ENCODE results near the gene RBM46. TPM values are rescaled to one million over a fixed set of nuclear protein-coding genes. Genes with fewer than 3 reads are reported as not detected.

The RBM46 gene, protein sequence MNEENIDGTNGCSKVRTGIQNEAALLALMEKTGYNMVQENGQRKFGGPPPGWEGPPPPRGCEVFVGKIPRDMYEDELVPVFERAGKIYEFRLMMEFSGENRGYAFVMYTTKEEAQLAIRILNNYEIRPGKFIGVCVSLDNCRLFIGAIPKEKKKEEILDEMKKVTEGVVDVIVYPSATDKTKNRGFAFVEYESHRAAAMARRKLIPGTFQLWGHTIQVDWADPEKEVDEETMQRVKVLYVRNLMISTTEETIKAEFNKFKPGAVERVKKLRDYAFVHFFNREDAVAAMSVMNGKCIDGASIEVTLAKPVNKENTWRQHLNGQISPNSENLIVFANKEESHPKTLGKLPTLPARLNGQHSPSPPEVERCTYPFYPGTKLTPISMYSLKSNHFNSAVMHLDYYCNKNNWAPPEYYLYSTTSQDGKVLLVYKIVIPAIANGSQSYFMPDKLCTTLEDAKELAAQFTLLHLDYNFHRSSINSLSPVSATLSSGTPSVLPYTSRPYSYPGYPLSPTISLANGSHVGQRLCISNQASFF
- total RNA-seq (2014; rRNA removed; shearing (Covaris generic)), result not detected in 2 replicates

GRCh38 chr4:154781126-154781982, at the start of gene RBM46:
Gene RBM46 (plus strand): TSS chr4:154781272. CDS start chr4:154796753, 15,481 bp downstream.
- Histone ChIP-seq H3K36me3 (no peaks in the 10 kb centered on the region), H3K27me3 (replicated peaks) (no peaks in the 10 kb centered on the region), H3K9me3 (replicated peaks) (no peaks in the 10 kb centered on the region), H3K27ac (no peak within 1 kb of the TSS), H3K4me3 (no peak within 1 kb of the TSS), H3K4me1 (replicated peaks) (no peaks in the 10 kb centered on the region)
- DNase-seq (ENCODE audit: low read depth in 1 of 2, low spot score in 2 of 2), result no peak

DNA sequence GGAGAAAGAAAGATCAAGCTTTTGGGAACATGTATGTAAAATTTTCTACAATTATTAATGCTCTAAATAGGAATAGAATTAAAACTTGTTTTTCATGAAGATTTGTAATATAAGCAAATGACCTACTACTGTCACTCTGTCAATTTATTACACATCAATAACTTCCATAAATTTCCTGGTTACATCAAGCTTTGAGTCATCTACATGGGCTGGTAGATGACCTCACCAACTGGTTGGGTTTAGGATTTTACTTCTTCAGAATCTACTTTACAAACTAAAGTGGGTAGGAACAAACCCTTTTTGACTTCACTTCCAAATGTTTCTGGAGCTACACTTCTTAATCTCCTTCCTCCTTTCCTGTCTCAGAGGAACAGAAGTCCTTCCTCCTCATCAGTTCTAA, 49.3 kb upstream of the RBM46 start:
- Histone ChIP-seq H3K9me3 (replicated peaks) (no peaks in the 10 kb centered on the region), H3K27ac (no peak overlapping the region), H3K4me3 (no peak overlapping the region), H3K4me1 (replicated peaks) (no peaks in the 10 kb centered on the region), H3K36me3 (no peaks in the 10 kb centered on the region), H3K27me3 (replicated peaks) (no peaks in the 10 kb centered on the region)
- DNase-seq (ENCODE audit: low read depth in 1 of 2, low spot score in 2 of 2), result no peak

GRCh38 chr4:154732669-154733068, 48.4 kb upstream of the RBM46 start:
- Histone ChIP-seq H3K36me3 (no peaks in the 10 kb centered on the region), H3K9me3 (replicated peaks) (no peaks in the 10 kb centered on the region), H3K4me3 (no peak overlapping the region), H3K27me3 (replicated peaks) (no peaks in the 10 kb centered on the region), H3K27ac (no peak overlapping the region), H3K4me1 (replicated peaks) (no peaks in the 10 kb centered on the region)
- DNase-seq (ENCODE audit: low read depth in 1 of 2, low spot score in 2 of 2), result no peak

DNA sequence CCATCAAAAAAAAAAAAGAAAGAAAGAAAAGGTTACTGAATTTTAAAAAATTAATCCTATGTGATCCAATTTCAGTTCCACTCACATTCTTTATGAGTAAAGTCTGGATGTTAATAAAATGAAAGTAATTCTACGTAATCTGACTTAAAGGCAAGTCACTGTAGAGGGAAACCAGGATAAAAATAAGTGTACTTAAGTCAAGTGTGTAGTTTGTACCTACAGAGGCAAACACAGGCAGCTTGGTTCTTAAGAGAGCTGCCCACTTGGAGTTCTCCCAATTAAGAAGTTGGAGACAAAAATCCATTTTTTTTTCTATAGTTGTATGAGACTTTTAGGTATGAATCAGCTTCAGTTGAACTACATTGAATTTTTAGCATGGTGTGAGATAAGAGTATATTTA, 44.3 kb upstream of the RBM46 start:
- Histone ChIP-seq H3K4me3 (no peak overlapping the region), H3K9me3 (replicated peaks) (no peaks in the 10 kb centered on the region), H3K36me3 (no peaks in the 10 kb centered on the region), H3K27me3 (replicated peaks) (no peaks in the 10 kb centered on the region), H3K27ac (no peak overlapping the region), H3K4me1 (replicated peaks) (no peaks in the 10 kb centered on the region)
- no peak for DNase-seq (ENCODE audit: low read depth in 1 of 2, low spot score in 2 of 2)

GRCh38 chr4:154738426-154738825, 42.6 kb upstream of the RBM46 start:
- Histone ChIP-seq H3K27me3 (replicated peaks) (peaks cover 8% of the 10 kb centered on the region), H3K36me3 (no peaks in the 10 kb centered on the region), H3K27ac (no peak overlapping the region), H3K4me3 (no peak overlapping the region), H3K9me3 (replicated peaks) (no peaks in the 10 kb centered on the region), H3K4me1 (replicated peaks) (no peaks in the 10 kb centered on the region)
- no peak for DNase-seq (ENCODE audit: low read depth in 1 of 2, low spot score in 2 of 2)

DNA sequence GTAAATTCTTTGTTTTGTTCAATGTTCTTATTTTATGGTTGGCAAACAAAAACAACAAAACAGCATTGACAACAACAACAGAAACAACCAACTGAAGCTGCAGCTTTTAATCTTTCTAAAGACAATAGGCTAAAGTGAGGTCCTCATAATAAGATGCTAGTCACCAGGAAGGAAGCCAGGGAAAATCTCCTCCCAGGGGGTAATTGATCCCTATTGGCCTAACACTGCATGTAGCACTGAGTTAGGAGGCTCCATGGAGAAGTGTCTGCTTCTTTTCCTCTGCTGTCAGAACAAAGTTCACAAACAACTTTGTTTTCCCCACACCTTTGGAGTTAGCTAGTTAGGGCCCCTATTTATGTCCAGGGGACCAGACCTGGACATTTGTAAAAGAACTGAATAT, 42.0 kb upstream of the RBM46 start:
- no peaks in the 10 kb centered on the region for H3K4me1 ChIP-seq (replicated peaks)
- H3K4me3 ChIP-seq, result no peak overlapping the region
- no peaks in the 10 kb centered on the region for H3K36me3 ChIP-seq
- H3K27ac ChIP-seq, result no peak overlapping the region
- H3K27me3 ChIP-seq (replicated peaks), result peaks cover 15% of the 10 kb centered on the region
- no peaks in the 10 kb centered on the region for H3K9me3 ChIP-seq (replicated peaks)
- DNase-seq (ENCODE audit: low read depth in 1 of 2, low spot score in 2 of 2), result no peak

DNA sequence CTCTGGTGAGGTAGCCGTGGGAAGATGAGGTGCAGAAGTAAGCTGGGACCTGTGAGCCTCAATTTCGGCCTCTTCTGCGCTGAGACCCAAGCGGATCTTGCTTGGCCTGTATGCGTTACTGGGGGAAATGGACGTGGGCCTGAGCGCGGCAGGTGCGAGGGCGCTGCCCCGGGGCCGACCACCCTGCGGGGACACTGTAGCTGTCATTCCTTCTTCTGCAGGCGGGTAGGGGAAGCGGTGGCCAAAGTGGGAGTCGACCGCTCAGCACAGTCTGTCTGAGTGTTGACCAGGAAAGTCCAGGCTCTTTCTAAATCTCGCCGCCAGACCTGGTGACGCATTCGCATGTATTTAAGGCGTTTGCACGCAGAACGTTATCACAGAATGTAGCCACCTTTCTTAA, 40.6 kb upstream of the RBM46 start:
- Histone ChIP-seq H3K27ac (no peak overlapping the region), H3K36me3 (no peaks in the 10 kb centered on the region), H3K4me3 (no peak overlapping the region), H3K27me3 (replicated peaks) (peaks cover 20% of the 10 kb centered on the region), H3K9me3 (replicated peaks) (no peaks in the 10 kb centered on the region), H3K4me1 (replicated peaks) (no peaks in the 10 kb centered on the region)
- DNase-seq (ENCODE audit: low read depth in 1 of 2, low spot score in 2 of 2), result no peak

DNA sequence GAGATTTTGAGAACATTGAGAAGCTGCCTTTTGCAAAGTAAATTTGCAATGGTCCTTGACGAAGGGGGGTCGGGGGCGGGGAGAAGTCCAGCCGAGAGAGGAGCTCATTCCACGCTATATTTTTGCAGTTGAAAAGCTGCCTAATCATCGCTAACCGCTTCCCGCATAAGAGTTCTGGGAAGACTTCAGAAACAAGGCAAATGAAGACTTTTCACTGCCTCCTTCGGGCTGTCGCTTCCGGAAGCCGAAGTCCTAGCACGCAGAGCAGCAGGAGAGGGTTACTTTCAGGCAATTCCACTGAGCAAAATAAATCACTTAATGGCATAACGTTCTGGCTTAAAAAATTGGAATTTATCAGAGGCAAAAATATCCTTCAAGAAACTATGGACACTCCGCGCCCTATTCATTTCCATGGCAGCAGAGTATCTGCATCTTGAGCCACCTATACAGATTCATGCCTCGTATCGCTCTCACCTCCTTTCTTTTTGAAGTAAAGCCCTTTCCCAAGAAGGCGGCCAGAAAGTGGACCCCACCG, 39.9 kb upstream of the RBM46 start:
- H3K27ac ChIP-seq, result no peak overlapping the region
- H3K9me3 ChIP-seq (replicated peaks), result no peaks in the 10 kb centered on the region
- H3K4me1 ChIP-seq (replicated peaks), result no peaks in the 10 kb centered on the region
- no peaks in the 10 kb centered on the region for H3K36me3 ChIP-seq
- H3K4me3 ChIP-seq, result no peak overlapping the region
- peaks cover 20% of the 10 kb centered on the region for H3K27me3 ChIP-seq (replicated peaks)
- no peak for DNase-seq (ENCODE audit: low read depth in 1 of 2, low spot score in 2 of 2)

- no peak overlapping the region for H3K4me3 ChIP-seq
- H3K27ac ChIP-seq, result no peak overlapping the region
- no peaks in the 10 kb centered on the region for H3K4me1 ChIP-seq (replicated peaks)
- peaks cover 20% of the 10 kb centered on the region for H3K27me3 ChIP-seq (replicated peaks)
- no peak for DNase-seq (ENCODE audit: low read depth in 1 of 2, low spot score in 2 of 2)
- H3K36me3 ChIP-seq, result no peaks in the 10 kb centered on the region
- no peaks in the 10 kb centered on the region for H3K9me3 ChIP-seq (replicated peaks)
Measured at GRCh38 chr4:154741922-154742850, 38.9 kb upstream of the RBM46 start.

GRCh38 chr4:154743683-154744340, 37.3 kb upstream of the RBM46 start, which contains the start of gene LRAT:
Gene LRAT (plus strand): TSS chr4:154744000. CDS start chr4:154744327, 327 bp downstream.
- peaks cover 20% of the 10 kb centered on the region for H3K27me3 ChIP-seq (replicated peaks)
- H3K9me3 ChIP-seq (replicated peaks), result no peaks in the 10 kb centered on the region
- no peak for DNase-seq (ENCODE audit: low read depth in 1 of 2, low spot score in 2 of 2)
- peak within 1 kb of the TSS; percentile 5; the same call in 1 of the 2 replicates for H3K4me3 ChIP-seq
- no peaks in the 10 kb centered on the region for H3K4me1 ChIP-seq (replicated peaks)
- H3K36me3 ChIP-seq, result no peaks in the 10 kb centered on the region
- no peak within 1 kb of the TSS for H3K27ac ChIP-seq

GRCh38 chr4:154744341-154744926, 36.6 kb upstream of the RBM46 start:
- Histone ChIP-seq H3K27me3 (replicated peaks) (peaks cover 20% of the 10 kb centered on the region), H3K4me3 (no peak overlapping the region), H3K27ac (no peak overlapping the region), H3K9me3 (replicated peaks) (no peaks in the 10 kb centered on the region), H3K36me3 (no peaks in the 10 kb centered on the region), H3K4me1 (replicated peaks) (no peaks in the 10 kb centered on the region)
- DNase-seq (ENCODE audit: low read depth in 1 of 2, low spot score in 2 of 2), result no peak

DNA sequence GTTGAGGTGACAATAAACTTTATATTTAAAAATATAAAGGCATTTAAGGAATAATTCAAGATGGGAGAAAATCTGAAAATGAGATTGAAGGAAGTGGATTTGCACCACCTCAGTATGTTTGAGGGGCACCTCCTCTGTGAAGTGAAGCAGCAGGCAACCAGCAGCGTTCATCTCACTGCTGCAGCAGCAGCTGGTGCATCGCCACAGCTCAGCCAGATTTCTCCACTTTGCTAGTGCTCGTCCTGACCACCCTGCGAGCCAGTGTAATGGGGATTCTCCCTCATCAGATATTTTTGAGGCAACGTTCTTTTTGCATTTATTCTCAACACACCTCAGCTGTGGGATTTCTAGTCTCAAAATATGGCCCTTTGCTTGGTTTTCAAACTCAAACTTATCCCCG, 23.4 kb upstream of the RBM46 start:
- Histone ChIP-seq H3K4me3 (no peak overlapping the region), H3K9me3 (replicated peaks) (no peaks in the 10 kb centered on the region), H3K27me3 (replicated peaks) (no peaks in the 10 kb centered on the region), H3K27ac (no peak overlapping the region), H3K4me1 (replicated peaks) (no peaks in the 10 kb centered on the region), H3K36me3 (no peaks in the 10 kb centered on the region)
- no peak for DNase-seq (ENCODE audit: low read depth in 1 of 2, low spot score in 2 of 2)

Data from SJSA1 (cell line).